UCSD-AML1 (cell line): Measurements from ENCODE around the gene POP7.
"Not testable (repeated sequence)": the region's sequence is repeated elsewhere in the genome, so short reads cannot be mapped to it uniquely, and the experiment has no call there.

Source experiments
- DNase-seq: peaks from one replicate; lab custom pipeline; 2025; ENCODE audit not compliant: unreplicated experiment; lab: John Stamatoyannopoulos, UW

Gene POP7

GRCh38 chr7:100723732-100724275, 17.9 kb downstream of the POP7 start:
- no peak for DNase-seq

- DNase-seq, result not testable (repeated sequence)
Measured at GRCh38 chr7:100724364-100724763, 18.4 kb downstream of the POP7 start.

- DNase-seq, result no peak
Measured at GRCh38 chr7:100726996-100727761, 21.3 kb downstream of the POP7 start.

DNA sequence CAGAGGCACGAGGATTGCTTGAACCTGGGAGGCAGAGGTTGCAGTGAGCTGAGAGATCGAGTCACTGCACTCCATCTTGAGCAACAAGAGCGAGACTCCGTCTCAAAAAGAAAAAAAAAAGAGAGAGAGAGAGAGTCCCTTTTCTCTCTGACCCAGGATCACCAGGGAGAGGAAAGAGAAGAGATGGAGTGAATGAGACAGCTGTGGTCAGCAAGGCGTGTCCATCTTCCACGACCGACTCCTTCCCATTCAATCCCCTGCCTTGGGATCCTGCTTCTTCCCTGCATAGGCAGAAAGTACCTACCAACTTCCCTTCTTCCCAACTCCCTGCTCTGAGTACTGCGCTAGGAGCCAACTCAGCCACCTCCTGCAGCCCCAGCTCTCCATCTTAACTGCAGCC, 22.3 kb downstream of the POP7 start:
- DNase-seq, result no peak

DNA sequence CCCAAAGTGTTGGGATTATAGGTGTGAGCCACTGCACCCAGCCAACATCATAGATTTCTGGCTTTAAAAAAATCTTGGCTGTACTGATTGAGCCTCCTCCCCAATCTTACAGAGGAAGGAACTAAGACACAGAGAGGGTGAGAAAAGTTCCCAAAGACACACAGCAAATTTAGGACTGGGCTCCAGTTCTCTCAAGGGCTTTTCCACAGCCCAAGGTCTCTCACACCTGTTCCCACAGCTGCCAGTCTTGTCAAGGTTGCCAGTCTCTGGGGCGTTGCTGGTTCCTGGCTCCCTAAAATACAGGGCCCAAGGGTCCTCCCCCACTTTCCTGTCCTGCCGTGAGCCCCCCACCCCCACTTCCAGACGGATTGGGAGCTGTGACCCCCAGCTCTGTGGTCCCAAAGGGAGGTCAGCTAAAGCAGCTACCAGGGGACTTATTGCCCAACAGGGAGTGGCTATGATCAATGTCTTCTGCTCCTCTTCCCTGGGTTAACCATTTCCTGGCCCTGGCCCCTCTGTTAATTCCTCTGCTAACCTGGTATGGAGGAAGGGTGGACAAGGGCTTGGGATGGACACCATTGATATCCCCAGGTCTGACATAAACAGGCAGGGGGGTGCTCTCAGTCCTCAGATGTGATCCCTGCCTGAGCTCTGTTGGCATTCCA, 24.3 kb downstream of the POP7 start:
- DNase-seq, result no peak

- DNase-seq, result no peak
Measured at GRCh38 chr7:100731937-100732636, 26.2 kb downstream of the POP7 start.

DNA sequence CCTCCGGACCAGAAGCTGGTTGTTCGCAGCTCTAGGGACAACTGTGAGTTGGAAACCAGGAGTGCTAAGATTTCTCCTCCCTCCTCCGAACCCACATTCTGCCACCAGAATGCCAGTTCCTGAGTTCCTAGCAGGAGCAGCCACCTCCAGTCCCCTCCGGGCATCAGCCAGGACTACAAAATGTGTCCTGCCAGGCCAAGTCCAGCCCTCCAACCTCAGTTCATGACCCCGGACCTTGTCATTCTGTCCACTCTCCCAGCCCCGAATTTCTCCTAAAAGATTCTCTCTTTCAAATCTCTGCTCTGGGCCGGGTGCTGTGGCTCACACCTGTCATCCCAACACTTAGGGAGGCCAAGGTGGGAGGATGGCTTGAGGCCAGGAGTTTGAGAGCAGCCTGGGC, 29.8 kb downstream of the POP7 start:
- no peak for DNase-seq

GRCh38 chr7:100736671-100737070, 30.8 kb downstream of the POP7 start:
- DNase-seq, result no peak

DNA sequence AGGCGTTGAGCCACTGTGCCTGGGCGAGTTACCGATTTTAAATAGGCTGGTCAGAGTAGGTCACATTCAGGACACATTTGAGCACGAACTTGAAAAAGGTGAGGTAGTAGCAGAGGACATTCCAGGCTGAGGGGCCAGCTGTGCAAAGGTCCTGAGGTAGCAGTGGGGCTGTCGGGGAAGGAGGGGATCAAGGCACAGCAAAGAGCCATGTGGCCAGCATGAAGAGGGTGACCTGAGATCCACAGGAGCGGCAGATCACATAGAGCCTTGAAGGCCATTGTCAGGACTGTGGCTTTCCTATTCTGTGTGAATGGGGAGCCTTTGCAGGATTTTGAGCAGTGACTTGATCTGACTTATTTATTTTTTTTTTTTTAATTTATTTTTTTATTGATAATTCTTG, 34.0 kb downstream of the POP7 start:
- no peak for DNase-seq

DNA sequence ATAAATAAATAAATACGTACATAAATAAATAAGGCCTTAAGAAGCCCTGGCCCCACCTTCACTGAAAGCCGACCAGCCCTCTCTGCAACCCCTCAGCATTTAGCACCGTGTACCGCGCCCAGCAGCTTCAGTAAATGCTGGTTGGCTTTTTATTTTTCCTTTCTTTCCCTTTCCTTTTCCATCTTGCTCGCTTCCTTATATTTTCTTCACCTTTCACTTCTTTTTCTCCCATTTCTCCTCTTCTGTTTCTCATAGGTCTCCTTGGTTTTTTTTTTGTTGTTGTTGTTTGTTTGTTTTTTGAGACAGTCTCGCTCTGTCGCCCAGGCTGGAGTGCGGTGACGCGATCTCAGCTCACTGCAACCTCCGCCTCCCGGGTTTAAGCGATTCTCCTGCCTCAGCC, 38.7 kb downstream of the POP7 start:
- no peak for DNase-seq

DNA sequence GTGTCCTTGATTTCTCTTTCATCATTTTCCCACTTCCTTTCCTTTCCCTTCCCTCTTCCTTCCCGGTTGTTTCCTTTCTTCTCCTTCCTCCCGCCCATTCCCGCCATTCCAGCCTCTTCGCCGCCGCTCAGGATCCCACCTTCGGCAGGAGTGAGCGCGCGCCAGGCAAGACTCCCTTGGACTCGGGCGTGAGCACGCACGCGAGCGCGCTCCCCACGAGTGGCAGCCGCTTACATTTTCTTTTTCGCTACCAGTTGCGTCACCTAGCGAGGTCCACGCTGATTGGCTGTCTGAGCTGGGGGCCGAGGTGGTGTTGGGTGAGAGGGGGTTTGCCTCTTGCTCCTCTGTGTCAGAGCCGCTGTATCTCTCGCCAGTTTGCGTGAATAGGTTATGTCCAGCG, 39.3 kb downstream of the POP7 start:
- peak; percentile 45 for DNase-seq

GRCh38 chr7:100752994-100753393, 47.1 kb downstream of the POP7 start:
- no peak for DNase-seq

DNA sequence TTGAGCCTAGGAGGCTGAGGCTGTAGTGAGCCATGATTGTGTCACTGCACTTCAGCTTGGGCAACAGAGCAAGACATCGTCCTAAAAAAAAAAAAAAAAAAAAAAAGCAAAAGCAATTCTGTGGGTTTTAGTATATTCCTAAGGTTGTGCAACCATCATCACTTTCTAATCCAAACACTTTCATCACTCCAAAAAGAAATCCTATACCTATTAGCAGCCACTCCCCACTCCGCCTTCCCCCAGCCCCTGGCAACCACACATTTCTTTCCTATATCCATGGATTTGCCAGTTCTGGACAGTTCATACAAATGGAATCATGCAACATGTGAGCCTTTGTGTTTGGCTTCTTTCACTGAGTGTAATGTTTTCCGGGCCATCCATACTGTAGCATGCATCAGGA, 47.8 kb downstream of the POP7 start:
- DNase-seq, result no peak
